Sciatic nerve (tissue), 2 donors: ENCODE results near the gene SERGEF. TPM values are rescaled to one million over a fixed set of nuclear protein-coding genes. Genes with fewer than 3 reads are reported as not detected.

Experiments
- ATAC-seq: fragments of 200-7000 bp; cut with Tn5 transposase; one replicate; pipeline ENCODE4 v1.9.1; 2020; ENCODE audit warnings: mild to moderate bottlenecking, moderate library complexity
- DNase-seq: peaks from one replicate; pipeline ENCODE4 v3.0.0-alpha.2; 2020; ENCODE audit warnings: low spot score
- intact Hi-C: fragments of 100-400 bp; cut with DNase I; formaldehyde crosslinking; loops from one replicate; pipeline ENCODE4 v1.14.2; 2022
- total RNA-seq: library from RNA; stranded (reverse); fragmentation: NEBNext Ultra II Directional; extraction: Animal tissue kit (Norgen Biotek cat#: 25700); gene quantifications from one replicate; pipeline ENCODE4 v1.2.1, GENCODE V29; 2021
- donor health status: DM: no; HTN: no; CAD: no.
- donor health status: DM: no; HTN: no; CAD: no.

Gene SERGEF
- total RNA-seq, 1 donor from 2014 or later = 44.1 TPM

DNA sequence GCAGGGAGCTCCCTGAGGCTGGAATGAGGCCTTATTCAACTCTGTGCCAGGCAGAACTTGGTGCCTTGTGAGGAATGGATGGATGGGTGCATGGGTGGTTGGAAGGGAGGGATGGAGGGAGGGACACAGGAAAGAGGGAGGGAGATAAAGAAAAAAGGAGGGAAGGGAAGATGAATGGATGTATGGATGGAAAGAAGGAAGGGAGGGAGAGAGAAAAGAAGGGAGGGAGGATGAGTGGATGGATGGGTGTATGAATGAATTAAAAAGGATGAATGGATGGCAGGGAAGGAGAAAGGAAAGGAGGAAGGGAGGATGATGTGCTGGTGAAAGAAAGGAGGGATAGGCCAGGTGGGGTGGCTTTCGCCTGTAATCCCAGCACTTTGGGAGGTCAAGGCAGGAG lies 243.6 kb downstream of the SERGEF start:
- ATAC-seq (no peak), DNase-seq (no peak)
- intact Hi-C loops = no loop called here

DNA sequence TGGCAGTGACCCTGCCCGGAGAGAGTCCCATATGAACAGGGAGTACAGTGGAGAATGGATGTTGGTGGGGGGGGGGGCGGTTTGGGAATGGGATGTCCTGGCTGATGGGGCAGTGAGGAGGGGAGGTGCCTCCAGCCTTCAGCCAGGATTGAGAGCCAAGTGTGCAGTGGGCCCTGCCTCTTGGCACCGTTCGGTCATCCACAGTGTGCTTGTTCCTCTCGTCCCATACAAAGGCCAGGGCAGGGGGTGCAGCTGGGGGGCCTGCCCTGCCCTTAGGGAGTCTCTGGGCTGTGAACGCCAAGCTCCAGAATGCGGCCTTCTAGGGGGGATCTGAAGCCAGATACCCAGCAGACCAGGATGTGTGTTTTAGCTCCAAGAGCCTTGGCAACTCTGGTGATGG lies 244.3 kb downstream of the SERGEF start:
- DNase-seq = no peak
- no peak for ATAC-seq
- intact Hi-C loops = no loop called here

DNA sequence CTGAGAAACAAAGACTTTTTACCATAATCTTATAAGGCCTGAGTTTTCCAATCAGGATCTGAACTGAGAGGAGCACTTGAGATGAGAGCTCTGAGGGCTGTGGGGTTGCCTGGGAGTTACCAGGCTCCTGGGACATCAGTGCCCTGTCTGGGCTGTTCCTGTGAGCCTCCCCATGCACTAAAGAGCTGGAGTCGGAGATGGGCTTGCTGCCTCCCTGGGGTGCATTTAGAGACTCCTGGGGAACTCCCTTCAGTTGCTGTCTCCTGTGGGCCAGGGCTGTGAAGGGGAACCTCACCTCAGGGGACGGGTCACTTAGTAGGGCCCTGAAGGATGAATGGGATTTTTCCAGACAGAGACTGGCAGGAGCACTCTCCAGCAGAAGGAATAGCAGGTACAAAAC lies 244.9 kb downstream of the SERGEF start:
- DNase-seq (no peak), ATAC-seq (no peak)
- intact Hi-C loops = no loop called here

DNA sequence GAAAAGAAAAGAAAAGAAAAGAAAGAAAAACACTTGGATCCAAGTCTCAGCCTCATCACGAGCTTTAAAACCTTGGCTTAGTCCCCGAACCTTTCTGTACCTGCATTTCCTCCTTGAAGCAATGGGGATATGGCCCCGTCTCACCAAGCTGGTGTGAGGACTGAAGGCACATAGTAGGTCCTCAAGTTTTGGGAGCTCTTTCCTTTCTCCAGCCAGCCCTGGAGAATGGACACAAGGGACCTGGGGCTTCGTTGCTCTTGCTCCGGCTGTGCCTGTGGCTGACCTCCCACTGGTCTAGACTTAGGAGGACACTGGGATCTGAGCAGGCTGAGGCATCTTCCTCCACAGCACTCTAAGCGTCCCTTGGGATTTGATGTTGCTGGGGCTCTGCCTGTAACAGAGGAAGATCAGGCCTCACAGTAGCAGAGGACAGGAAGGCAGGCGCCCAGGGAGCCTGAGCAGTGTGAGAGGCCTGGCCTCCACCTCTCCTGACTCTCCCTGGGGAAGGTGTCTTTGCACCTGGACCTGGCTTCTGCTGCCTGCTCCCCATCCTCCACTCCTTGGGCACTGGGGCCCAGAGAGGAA lies 245.5 kb downstream of the SERGEF start:
- DNase-seq = no peak
- ATAC-seq = no peak
- intact Hi-C loops = no loop called here

DNA sequence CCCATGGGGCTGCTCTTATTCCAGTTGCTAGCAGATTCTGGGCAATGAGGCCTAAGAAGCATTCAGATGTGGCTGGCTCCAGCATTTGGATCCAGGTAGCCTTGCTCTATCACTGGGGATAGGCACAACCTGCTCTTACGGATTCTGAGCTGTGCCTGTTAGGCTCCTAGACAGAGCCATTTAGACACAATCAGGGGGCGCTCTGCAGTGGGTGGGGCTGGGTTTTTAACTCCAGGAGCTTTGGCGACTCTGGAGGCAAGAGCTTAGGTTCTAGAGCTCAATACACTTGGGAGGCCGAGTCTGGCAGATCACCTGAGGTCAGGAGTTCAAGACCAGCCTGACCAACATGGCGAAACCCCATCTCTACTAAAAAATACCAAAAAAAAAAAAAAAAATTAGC lies 246.3 kb downstream of the SERGEF start:
- ATAC-seq (no peak), DNase-seq (no peak)
- intact Hi-C loops = no loop called here

DNA sequence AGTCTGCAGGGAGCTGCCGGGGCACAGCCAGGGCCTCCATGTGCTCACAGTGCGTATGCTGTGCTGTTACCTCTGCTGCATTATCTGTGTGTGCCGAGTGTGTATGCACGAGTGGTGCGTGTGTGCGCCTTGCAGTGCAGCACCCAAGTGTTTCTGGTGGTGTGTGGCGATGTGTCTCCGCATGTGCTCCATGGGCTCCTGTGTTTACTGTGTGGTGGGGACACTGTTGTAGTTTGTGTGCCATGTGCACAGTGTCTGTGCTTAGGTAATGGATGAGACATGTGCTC lies 246.8 kb downstream of the SERGEF start:
- DNase-seq (no peak), ATAC-seq (no peak)
- intact Hi-C loops = no loop called here

DNA sequence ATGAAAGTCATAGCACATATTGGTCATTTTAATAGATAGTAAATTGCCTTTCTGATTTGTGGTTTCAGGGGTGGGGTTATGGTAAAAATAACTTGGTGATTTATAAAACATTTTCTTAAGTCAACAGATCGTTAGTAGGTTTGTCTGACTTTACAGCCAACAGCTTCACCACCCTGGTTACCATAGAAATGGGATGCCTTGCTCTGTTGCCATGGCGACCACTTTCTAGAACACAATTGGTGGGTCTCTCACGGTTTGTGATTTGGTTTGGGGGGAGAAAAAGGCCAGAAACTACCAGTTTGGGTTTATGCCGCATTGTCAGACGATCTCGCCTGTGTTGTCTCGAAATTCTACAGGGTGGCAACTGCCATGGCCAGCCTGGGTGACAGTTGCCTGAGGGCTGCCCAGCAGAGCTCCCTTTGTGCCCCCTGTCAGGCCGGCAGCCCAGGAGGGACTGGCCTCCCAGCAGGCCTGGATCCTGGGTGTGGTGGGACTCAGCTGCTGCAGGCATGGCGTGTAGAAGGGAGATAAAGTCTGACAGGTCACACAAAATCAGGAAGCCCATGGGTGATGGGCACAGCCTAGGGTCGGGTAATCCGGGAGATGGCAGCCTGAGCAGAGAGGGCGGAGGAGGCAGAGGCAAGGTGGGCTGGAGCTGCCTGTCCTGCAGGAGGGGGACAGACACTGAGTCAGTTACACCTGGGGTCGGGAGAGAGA lies 247.3 kb downstream of the SERGEF start:
- intact Hi-C loops = no loop called here
- ATAC-seq (no peak), DNase-seq (no peak)

DNA sequence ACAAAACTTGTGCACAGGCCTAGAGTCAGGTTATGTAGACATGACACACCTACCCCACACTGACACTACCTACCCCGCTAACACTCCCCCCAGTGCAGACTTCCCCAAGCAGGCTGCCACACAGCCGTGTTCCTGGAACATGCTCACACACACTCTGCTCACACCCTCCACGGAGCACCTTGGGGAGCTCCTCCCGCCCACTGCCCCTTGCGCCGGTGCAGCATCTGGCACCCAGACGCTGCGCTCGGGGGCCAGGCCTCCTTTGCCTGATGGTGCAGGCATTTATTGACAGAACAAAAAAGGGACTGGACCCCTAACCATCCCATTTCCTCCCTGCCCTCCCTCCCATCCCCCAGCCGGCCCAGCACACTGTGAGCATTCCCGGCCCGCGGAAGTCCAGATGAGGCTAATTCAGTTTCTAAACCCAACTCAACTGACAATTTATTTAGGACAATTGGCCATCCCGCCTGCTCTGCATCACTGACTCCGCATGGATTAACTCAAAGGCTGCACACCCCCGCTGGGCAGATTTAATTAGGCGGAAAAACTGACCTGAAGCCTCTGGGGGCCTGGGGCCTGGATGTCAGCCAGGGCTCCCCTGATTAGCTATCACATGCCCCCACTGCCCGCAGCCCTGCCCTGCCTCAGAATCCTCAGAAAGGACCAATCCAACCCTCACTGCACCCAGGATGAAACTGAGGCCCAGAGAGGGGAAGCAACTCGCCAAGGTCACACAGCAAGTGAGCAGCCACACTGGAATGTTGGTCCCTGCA lies 248.2 kb downstream of the SERGEF start:
- intact Hi-C loops = no loop called here
- ATAC-seq (no peak), DNase-seq (no peak)

DNA sequence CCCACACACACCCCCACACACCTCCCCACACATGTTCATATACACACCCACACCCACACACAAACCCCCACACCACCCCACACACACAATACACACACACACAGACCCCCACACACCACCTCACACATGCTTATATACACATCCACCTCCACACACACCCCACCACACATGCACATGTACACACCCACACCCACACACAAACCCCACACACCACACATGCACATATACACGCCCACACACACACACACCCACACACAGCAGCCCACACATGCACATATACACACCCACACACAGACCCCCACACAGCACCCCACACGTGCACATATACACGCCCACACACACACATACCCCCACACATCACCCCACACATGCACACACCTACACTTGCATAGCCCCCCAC lies 249.1 kb downstream of the SERGEF start:
- ATAC-seq = no peak
- intact Hi-C loops = no loop called here
- no peak for DNase-seq

DNA sequence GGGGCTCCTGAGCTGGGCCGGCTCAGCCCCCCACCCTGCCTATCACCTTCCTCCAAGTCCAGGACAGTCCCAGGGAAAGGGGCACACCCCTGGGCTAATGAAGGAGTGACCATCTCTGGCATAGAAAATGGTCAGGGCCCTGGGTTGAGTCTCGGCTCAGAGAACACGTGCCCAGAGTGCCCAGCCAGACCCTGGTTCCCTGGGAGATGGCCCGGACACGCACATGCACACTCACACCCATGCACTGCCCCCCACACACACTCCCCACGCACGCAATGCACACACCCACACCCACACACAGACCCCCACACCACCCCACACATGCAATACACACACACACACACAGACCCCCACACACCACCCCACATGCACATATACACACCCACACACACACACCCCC lies 249.6 kb downstream of the SERGEF start:
- intact Hi-C loops = no loop called here
- ATAC-seq = no peak

DNA sequence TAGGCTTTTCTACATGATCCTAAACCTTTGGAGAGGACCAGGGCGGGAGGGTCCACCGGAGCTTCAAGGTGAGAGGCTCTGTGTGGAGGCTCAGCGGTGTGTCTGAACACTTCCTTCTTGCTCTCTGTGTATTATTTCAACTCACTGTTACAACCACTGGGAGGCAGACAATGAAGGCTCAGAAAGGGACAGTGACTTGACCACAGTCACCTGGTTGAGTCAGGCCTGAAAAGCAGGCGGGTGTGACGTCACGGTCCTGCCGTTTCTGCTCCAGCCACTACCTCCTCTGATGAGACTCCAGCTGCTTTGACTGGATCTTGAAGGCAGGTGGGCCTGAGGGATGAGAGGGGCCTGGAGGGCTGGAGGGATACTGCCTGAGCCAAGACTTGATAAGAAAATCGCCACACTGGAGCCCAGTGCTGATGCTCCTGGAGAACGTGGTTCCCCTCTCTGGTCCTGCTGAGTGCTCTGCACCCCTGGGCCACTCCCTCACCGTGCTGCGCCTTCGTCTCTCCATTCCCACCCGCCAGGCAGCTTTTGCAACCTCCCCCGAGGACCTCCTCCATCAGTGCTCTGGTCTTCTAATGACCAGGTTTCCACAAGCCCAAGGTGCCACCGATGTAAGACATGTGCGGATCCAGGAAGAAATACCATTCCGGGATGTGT lies 250.4 kb downstream of the SERGEF start:
- DNase-seq = no peak

More for the DNA sequence above, 249.6 kb downstream of the SERGEF start:
- DNase-seq = no peak

DNA sequence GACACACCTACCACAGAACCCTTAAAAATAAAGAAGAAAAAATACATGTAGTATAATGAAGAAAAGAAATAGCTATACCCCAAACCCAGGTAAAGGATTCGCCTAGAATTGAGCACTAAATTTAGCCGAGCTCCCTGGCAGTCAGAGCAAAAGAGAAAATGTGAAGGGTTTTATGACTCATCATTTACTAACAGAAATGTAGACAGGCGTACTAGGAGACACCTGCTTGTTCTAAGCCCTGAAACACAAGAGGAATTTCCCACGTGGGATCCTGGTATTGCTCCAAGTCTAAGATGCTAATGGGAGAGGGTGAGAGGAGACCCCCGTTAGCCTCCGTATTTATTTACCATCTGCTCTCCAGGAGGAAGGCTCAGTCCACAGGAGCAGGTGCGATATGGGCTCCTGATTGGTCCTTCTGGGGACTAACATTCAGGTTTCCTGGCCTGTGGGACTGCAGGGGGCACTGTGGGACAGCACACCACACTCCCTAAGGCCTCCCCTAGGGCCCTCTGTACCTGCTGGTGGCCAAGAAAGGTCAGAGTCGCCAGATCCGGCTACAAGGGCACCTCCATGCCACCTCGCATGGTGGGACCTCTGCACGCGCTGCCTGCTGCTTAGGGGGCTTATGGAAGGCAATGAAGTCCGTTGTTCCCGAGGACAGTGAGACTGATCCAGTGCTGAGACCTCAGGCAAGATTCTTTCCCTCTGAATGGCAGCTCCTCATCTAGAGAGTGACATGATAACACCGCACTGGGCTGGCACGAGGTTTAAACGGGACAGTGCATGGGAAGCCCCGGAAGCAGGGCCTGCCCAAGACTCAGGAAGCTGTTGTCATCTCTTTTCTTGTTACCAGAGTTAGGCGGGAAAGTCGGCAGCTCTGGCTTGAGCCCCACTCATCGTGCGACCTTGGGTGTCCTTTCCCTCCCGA lies 252.5 kb downstream of the SERGEF start:
- no peak for DNase-seq
- intact Hi-C loops = no loop called here
- peak; percentile 39 for ATAC-seq

More for the DNA sequence above, 250.4 kb downstream of the SERGEF start:
- intact Hi-C loops = no loop called here
- no peak for ATAC-seq

DNA sequence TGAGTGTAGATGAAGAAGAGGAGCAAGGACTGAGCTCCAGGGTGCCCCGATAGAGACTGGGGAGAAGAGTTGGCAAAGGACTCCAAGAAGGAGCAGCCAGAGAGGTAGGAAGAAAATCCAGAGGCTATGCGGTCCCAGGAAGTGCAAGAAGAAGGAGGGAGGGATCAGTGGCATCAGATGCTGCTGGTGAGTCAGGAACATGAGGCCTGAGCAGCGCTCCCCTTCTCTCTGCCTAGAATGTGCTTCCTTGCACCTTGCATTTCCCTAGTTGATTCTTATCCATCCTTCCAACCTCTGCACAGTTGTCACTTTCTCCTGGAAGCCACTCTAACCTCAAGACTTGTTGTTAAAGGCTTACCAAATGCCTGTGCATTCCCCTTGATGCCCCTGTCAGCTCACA lies 257.0 kb downstream of the SERGEF start:
- no peak for DNase-seq
- intact Hi-C loops = no loop called here
- ATAC-seq = no peak

DNA sequence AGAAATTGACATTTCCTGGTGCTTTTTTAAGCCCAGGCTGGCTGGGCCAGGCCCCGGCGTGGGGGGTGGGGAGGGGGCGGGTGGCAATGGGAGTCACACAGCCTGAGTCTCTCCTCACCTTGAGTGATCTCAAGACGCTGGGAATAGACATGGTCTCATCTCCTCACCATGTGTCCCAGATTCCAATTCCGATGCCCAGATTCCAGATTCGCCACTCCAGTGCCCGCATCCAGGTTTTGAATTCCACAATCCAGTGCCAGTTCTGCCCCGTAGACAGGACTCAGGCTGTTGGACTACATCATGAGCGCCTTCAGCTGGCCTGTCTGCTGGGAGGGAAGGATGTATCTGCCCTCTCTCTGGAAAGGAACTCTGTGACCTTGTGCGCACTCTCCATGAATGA lies 259.2 kb downstream of the SERGEF start:
- no peak for DNase-seq
- ATAC-seq = no peak

DNA sequence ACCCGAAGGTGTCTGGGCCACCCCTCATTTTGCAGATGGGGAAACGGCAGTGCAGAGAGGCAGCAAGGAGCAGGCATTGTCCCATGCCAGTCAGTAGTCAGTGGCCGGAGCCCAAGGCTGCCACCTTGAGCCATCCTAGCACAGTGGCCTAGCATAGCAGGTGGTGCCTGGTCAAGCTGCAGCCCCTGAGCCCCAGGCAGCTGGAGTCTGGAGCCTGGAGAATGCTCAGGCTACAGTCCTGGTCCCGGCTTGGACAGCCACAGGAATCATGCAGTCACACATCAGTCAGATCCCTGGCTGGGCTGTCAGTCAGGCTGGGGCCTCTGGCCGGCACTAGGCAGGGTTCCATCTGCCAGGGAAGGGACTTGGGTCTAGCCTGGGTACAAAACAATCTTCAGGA lies 259.7 kb downstream of the SERGEF start:
- no peak for DNase-seq
- no peak for ATAC-seq
- intact Hi-C loops = no loop called here

More for the DNA sequence above, 259.2 kb downstream of the SERGEF start:
- intact Hi-C loops = no loop called here

DNA sequence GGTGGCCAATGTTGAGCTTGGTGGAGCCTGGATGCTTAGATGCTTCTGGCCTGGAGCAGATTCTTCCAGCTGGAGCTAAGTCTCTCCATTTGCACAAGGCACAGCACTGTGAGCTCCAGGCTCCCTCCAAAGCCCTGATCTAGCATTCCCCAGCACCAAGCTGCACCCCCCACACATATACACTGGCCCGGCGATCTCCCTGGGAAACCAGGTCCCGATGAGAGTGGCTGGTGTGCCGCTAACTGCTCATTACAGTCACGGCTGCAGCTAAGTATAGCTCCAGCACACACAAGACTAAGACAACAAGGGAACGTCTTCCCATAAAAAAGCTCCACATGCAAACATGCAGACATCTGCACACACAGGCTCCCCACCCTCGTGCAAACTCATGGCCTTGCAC lies 260.7 kb downstream of the SERGEF start:
- no peak for ATAC-seq
- no peak for DNase-seq
- intact Hi-C loops = no loop called here

DNA sequence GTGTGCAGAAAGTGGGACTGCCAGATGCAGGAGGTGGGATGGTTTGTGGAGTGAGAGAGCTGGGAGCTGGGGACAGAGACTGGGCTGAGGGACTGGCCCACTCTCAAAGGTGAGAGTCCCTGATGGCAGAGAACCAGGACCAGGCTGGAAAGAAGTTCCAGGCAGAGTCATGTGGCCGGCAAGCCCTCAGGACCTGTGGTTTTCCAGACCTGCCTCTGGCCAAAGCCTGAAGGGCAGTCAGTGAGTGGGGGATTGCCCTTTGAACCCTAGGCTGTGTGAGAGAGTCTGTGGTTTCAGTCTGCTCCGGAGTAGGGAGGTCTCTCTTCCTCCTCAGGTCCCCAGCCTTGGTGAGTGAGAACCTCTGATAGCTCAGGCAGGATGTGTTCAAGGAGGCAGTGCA lies 261.3 kb downstream of the SERGEF start:
- no peak for ATAC-seq
- intact Hi-C loops = no loop called here
- DNase-seq = no peak

DNA sequence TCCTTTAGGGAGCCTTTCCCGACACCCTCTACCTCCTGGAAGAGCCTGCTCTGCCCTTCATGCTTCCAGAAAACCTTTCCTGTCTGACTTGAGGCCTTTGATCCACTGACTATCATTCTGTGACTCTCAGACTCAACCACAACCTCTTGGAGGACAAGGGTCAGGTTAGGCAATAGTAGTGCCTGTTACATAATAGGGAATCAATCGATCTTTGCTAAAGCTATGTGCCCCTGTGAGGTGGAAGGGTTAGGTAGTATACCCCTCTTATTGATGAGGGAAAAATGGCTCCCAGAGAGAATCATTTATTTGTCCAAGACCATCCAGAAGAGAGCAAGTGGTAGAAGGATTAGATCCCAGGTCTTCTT lies 262.1 kb downstream of the SERGEF start:
- no peak for ATAC-seq
- intact Hi-C loops = no loop called here

More for the DNA sequence above, 262.1 kb downstream of the SERGEF start:
- no peak for DNase-seq
